Activated CD4-positive, CD25-positive, alpha-beta regulatory T cell (primary cell): ENCODE measurements around the gene TCTN1.

Source experiments
- DNase-seq, 4 experiments: peaks; one replicate each; lab custom pipeline; 2025; lab: John Stamatoyannopoulos, UW

The TCTN1 gene

GRCh38 chr12:110680032-110680431, 66.1 kb downstream of the TCTN1 start:
- DNase-seq: no peak

GRCh38 chr12:110683888-110684287, 70.0 kb downstream of the TCTN1 start:
- DNase-seq: no peak

DNA sequence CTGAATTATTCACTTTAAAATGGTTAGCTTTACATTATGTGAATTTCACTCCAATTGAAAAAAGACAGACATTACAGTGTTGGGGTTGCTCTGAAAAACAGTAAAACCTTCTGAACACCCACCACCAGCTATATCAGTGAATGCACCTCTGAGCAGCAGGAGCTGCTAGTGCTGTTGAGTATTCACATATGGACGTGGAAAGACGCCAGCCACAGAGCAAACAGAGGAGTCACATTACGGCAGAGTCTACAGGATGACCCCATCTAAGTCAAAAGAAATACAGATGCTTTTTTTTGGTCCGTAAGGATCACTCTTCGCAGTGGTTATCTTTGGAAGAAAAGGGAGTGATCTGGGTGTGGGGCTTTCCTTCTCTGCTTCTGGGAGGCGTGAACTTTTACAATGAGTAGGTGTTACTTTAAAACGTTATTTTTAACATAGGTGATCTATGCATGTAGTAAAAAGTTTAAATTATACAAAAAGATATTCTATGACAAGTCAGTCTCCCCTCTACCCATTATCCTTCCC, 70.4 kb downstream of the TCTN1 start:
- DNase-seq: no peak

GRCh38 chr12:110686294-110686903, 72.5 kb downstream of the TCTN1 start:
- no peak for DNase-seq

DNA sequence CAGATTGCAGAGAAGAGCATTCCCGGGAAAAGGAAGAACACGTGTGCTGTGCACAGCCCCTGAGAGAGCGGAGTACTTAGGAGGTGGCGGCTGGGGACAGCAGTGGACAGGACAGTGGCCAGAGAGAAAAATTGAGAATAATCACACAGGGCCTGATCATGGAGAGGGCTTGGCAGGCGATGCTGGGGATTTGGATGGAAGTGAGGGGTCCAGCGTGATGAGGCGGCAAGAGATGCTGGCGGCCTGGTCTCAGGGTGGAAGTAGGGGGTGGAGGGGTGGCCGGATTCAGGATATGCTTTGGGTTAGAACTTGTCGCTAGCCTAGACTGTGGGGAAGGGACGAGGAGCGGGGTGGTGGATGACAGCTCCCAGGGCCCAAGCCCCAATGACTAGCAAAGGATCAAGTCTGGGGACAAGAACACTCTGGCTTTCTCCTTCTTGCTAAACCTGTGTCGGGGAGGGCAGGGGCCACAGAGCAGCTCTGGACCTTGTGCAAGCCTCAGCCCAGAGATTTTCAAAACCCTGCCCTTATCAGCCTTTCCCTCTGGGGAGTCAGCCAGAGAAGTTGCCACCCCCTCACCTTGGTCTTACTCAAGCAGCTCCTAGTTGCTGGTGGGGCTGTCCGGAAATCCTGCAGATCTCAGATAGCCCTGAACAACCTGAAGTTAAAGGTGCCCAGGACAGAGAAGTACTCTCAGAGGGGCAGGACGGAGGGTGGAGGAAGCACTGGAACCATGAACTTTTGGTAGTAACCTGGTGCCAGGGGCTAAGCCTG, 73.7 kb downstream of the TCTN1 start:
- no peak for DNase-seq

GRCh38 chr12:110688446-110689280, 74.7 kb downstream of the TCTN1 start, which contains the start of gene HVCN1:
Gene HVCN1 (minus strand): TSS chr12:110689115. CDS start chr12:110683245, 5,870 bp downstream.
- DNase-seq: peak in 2 of 4 experiments; percentile 13 to 39

DNA sequence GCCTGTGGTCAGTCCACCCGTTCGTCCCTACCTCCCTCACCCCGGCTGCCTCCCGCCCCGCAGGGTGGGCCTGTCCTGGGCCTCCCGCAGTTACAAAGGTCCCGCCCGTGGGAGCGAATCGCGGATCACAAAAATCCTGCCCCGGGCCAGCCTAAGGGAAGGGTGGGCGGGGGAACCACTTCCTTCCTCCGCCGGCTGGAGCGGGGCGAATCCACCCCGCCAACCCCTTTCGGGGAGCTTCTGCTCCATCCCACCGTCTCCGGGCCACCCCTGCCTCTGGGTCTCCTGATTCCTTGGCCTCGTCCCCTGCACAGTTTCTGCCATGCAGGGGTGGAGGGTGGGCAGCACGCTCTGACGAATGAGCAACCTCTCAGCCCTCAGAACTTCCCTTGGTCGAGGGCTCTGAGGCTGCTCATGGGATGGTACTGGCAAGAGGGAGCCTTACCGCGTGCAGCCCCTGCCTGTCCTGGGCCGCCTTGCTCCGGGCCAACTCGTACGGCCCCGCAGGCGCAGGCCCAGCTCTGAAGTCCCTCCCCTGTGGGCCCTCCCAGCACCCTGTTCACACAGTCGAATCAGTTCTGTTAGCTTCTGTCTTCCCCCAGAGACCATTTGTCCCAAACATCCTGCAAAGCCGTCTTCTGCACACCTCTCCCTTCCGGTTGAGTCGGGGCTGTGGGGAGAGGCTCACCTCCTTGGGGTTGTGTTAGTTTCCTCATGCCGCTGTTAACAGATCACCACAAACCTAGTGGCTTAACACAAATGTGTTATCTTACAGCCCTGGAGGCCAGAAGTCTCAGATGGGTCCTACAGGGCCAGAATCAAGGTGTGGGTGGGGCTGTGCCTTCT, 75.6 kb downstream of the TCTN1 start:
- DNase-seq: peak in 2 of 4 experiments; percentile 7 to 39

GRCh38 chr12:110690127-110690430, 76.2 kb downstream of the TCTN1 start:
- no peak for DNase-seq

GRCh38 chr12:110693731-110694130, 79.8 kb downstream of the TCTN1 start:
- no peak for DNase-seq

DNA sequence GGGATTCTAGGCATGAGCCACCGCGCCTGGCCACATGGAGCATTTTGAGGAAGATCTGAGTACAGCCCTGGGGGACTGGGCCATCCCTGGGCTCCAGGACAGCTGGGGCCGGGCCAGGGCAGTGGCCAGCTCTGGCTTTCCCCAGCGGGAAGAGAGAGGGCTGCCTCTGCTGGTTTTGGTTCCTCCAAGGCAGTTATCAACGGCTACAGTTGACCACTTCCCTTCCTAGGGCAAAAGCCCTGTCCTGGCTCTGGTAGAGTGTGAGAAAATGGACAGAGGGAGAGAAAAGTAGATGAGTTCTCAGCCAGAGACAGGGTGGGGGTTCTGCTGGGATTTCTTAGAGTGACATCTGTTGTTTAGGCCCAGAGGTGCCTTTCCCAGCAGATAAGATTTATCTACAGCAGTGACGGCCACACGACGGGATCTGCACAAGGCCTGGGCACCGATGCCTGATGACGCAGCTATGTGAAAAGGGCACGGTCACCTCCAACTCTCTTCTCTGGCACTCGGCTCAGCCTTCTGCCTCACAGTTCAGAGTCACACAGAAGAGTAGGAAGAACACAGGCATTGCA, 80.5 kb downstream of the TCTN1 start:
- DNase-seq: no peak

DNA sequence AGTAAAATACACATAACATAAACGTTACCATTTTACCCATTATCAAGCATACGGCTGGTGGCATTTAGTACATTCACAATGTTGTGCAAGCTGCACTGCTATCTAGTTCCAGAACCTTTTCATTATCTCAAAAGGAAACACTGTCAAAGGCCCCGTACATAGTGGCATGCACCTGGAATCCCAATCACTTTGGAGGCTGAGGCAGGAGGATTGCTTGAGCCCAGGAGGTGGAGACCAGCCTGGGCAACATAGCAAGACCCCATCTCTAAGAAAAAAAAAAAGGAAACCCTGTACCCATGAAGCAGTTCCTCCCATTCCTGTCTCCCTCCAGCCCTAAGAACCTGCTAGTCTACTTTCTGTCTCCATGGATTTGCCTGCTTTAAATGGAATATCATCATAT, 82.4 kb downstream of the TCTN1 start:
- DNase-seq: no peak

DNA sequence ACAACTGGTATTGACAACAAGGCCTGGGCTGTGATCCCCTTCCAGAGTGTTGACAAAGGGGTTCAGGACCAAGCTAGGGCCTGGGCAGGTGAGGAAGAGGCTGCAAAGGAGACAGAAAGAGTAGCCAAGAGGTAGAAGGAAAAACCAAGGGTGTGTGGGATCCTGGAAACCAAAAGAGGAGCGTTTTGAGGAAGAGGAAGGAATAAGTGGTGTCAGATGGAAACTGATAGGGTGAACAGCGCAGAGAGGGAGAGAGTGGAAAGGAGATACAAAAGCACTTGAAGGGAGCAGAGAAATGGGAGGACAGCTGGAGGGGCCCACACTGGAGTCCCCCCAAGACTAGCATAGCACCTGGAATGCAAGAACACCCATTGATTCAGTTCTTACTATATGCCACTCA, 83.3 kb downstream of the TCTN1 start:
- DNase-seq: no peak

GRCh38 chr12:110698171-110698902, 84.4 kb downstream of the TCTN1 start:
- peak; percentile 19 to 58 (median 46) for DNase-seq
